ENCODE measurements around the gene SVEP1. TPM values are rescaled to one million over a fixed set of nuclear protein-coding genes. Genes with fewer than 3 reads are reported as not detected.

Gene SVEP1
- total RNA-seq, 1 experiment from 2014 or later: 40.0 TPM

GRCh38 chr9:110502842-110503241 lies 76.7 kb downstream of the SVEP1 start:
- no peaks in the 10 kb centered on the region for H3K27me3 ChIP-seq
- no peak for DNase-seq
- H3K36me3 ChIP-seq: peaks cover 80% of the 10 kb centered on the region
- no peak overlapping the region for H3K4me3 ChIP-seq
- H3K9me3 ChIP-seq: no peaks in the 10 kb centered on the region

GRCh38 chr9:110499608-110500007 lies 79.9 kb downstream of the SVEP1 start:
- Histone ChIP-seq H3K27me3 (no peaks in the 10 kb centered on the region), H3K9me3 (no peaks in the 10 kb centered on the region), H3K36me3 (peaks cover 87% of the 10 kb centered on the region), H3K4me3 (no peak overlapping the region)
- no peak for DNase-seq

- no peak for DNase-seq
- Histone ChIP-seq H3K27me3 (no peaks in the 10 kb centered on the region), H3K9me3 (no peaks in the 10 kb centered on the region), H3K36me3 (peaks cover 82% of the 10 kb centered on the region), H3K4me3 (no peak overlapping the region)
Measured at GRCh38 chr9:110487196-110487595, 92.3 kb downstream of the SVEP1 start.

GRCh38 chr9:110486218-110486617 lies 93.3 kb downstream of the SVEP1 start:
- DNase-seq: no peak
- Histone ChIP-seq H3K4me3 (no peak overlapping the region), H3K9me3 (no peaks in the 10 kb centered on the region), H3K36me3 (peaks cover 86% of the 10 kb centered on the region), H3K27me3 (no peaks in the 10 kb centered on the region)

GRCh38 chr9:110479481-110479880 lies 100.1 kb downstream of the SVEP1 start:
- Histone ChIP-seq H3K4me3 (no peak overlapping the region), H3K27me3 (no peaks in the 10 kb centered on the region), H3K36me3 (peaks cover 81% of the 10 kb centered on the region)

GRCh38 chr9:110476251-110476650 lies 103.3 kb downstream of the SVEP1 start:
- no peak overlapping the region for H3K4me3 ChIP-seq
- no peak for DNase-seq
- H3K9me3 ChIP-seq: no peaks in the 10 kb centered on the region
- peaks cover 82% of the 10 kb centered on the region for H3K36me3 ChIP-seq
- no peaks in the 10 kb centered on the region for H3K27me3 ChIP-seq

More at GRCh38 chr9:110479481-110479880, 100.1 kb downstream of the SVEP1 start:
- DNase-seq: no peak
- no peaks in the 10 kb centered on the region for H3K9me3 ChIP-seq

GRCh38 chr9:110472111-110472510 lies 107.4 kb downstream of the SVEP1 start:
- Histone ChIP-seq H3K27me3 (no peaks in the 10 kb centered on the region), H3K4me3 (no peak overlapping the region), H3K9me3 (no peaks in the 10 kb centered on the region), H3K36me3 (peaks cover 74% of the 10 kb centered on the region)
- DNase-seq: no peak

GRCh38 chr9:110468950-110469349 lies 110.6 kb downstream of the SVEP1 start:
- no peak for DNase-seq
- H3K36me3 ChIP-seq: peaks cover 81% of the 10 kb centered on the region
- no peak overlapping the region for H3K4me3 ChIP-seq
- no peaks in the 10 kb centered on the region for H3K27me3 ChIP-seq
- no peaks in the 10 kb centered on the region for H3K9me3 ChIP-seq

GRCh38 chr9:110465190-110465589 lies 114.4 kb downstream of the SVEP1 start:
- no peak for DNase-seq
- Histone ChIP-seq H3K36me3 (peaks cover 88% of the 10 kb centered on the region), H3K4me3 (no peak overlapping the region), H3K27me3 (no peaks in the 10 kb centered on the region), H3K9me3 (no peaks in the 10 kb centered on the region)

GRCh38 chr9:110464321-110464720 lies 115.2 kb downstream of the SVEP1 start:
- H3K36me3 ChIP-seq: peaks cover 89% of the 10 kb centered on the region
- DNase-seq: no peak
- H3K9me3 ChIP-seq: no peaks in the 10 kb centered on the region

GRCh38 chr9:110463499-110463898 lies 116.0 kb downstream of the SVEP1 start:
- no peaks in the 10 kb centered on the region for H3K27me3 ChIP-seq
- peaks cover 89% of the 10 kb centered on the region for H3K36me3 ChIP-seq
- no peak overlapping the region for H3K4me3 ChIP-seq
- no peaks in the 10 kb centered on the region for H3K9me3 ChIP-seq
- DNase-seq: no peak

More at GRCh38 chr9:110464321-110464720, 115.2 kb downstream of the SVEP1 start:
- Histone ChIP-seq H3K4me3 (no peak overlapping the region), H3K27me3 (no peaks in the 10 kb centered on the region)

- no peaks in the 10 kb centered on the region for H3K27me3 ChIP-seq
- H3K4me3 ChIP-seq: no peak overlapping the region
Measured at GRCh38 chr9:110457245-110457644, 122.3 kb downstream of the SVEP1 start.

GRCh38 chr9:110456681-110457080 lies 122.9 kb downstream of the SVEP1 start:
- peaks cover 90% of the 10 kb centered on the region for H3K36me3 ChIP-seq
- no peak overlapping the region for H3K4me3 ChIP-seq
- H3K9me3 ChIP-seq: no peaks in the 10 kb centered on the region
- no peaks in the 10 kb centered on the region for H3K27me3 ChIP-seq
- DNase-seq: no peak

More at GRCh38 chr9:110457245-110457644, 122.3 kb downstream of the SVEP1 start:
- Histone ChIP-seq H3K9me3 (no peaks in the 10 kb centered on the region), H3K36me3 (peaks cover 91% of the 10 kb centered on the region)
- no peak for DNase-seq

GRCh38 chr9:110455860-110456259 lies 123.7 kb downstream of the SVEP1 start:
- H3K36me3 ChIP-seq: peaks cover 88% of the 10 kb centered on the region
- no peaks in the 10 kb centered on the region for H3K27me3 ChIP-seq
- DNase-seq: no peak
- H3K4me3 ChIP-seq: no peak overlapping the region
- no peaks in the 10 kb centered on the region for H3K9me3 ChIP-seq

- no peak for DNase-seq
- H3K4me3 ChIP-seq: no peak overlapping the region
- H3K36me3 ChIP-seq: peaks cover 84% of the 10 kb centered on the region
- no peaks in the 10 kb centered on the region for H3K27me3 ChIP-seq
- no peaks in the 10 kb centered on the region for H3K9me3 ChIP-seq
Measured at GRCh38 chr9:110452227-110452801, 127.2 kb downstream of the SVEP1 start.

GRCh38 chr9:110451726-110452125 lies 127.8 kb downstream of the SVEP1 start:
- H3K4me3 ChIP-seq: no peak overlapping the region
- no peak for DNase-seq
- H3K27me3 ChIP-seq: no peaks in the 10 kb centered on the region
- peaks cover 86% of the 10 kb centered on the region for H3K36me3 ChIP-seq
- no peaks in the 10 kb centered on the region for H3K9me3 ChIP-seq

GRCh38 chr9:110447476-110447875 lies 132.1 kb downstream of the SVEP1 start:
- H3K36me3 ChIP-seq: peaks cover 89% of the 10 kb centered on the region

GRCh38 chr9:110446171-110446570 lies 133.4 kb downstream of the SVEP1 start:
- peak; percentile 19 for DNase-seq
- Histone ChIP-seq H3K36me3 (peaks cover 88% of the 10 kb centered on the region), H3K27me3 (no peaks in the 10 kb centered on the region), H3K4me3 (no peak overlapping the region), H3K9me3 (no peaks in the 10 kb centered on the region)

More at GRCh38 chr9:110447476-110447875, 132.1 kb downstream of the SVEP1 start:
- Histone ChIP-seq H3K27me3 (no peaks in the 10 kb centered on the region), H3K4me3 (no peak overlapping the region), H3K9me3 (no peaks in the 10 kb centered on the region)
- no peak for DNase-seq

All from MG63 (cell line).